ENCODE data around the gene TRANK1.
"Not testable (repeated sequence)": the region's sequence is repeated elsewhere in the genome, so short reads cannot be mapped to it uniquely, and the experiment has no call there.

TRANK1 gene

GRCh38 chr3:36944641-36945270 is at the start of gene TRANK1:
TRANK1 (minus strand) TSS chr3:36945054; CDS start chr3:36944809, 245 bp downstream.
- peak; percentile 49 to 66 for DNase-seq (ENCODE audit: low read depth in 2 of 2, low spot score in 1 of 2)

GRCh38 chr3:36993326-36994283 is 48.8 kb upstream of the TRANK1 start, which contains the start of gene MLH1:
MLH1 (plus strand) TSS chr3:36993518; CDS start chr3:36993548, 30 bp downstream.
- peak; percentile 86 to 90 for DNase-seq (ENCODE audit: low read depth in 2 of 2, low spot score in 1 of 2)

GRCh38 chr3:36992806-36993325 is 48.0 kb upstream of the TRANK1 start, which contains the start of gene EPM2AIP1:
EPM2AIP1 (minus strand) TSS chr3:36993131; CDS start chr3:36993077, 54 bp downstream.
- peak; percentile 72 to 97 for DNase-seq (ENCODE audit: low read depth in 2 of 2, low spot score in 1 of 2)

DNA sequence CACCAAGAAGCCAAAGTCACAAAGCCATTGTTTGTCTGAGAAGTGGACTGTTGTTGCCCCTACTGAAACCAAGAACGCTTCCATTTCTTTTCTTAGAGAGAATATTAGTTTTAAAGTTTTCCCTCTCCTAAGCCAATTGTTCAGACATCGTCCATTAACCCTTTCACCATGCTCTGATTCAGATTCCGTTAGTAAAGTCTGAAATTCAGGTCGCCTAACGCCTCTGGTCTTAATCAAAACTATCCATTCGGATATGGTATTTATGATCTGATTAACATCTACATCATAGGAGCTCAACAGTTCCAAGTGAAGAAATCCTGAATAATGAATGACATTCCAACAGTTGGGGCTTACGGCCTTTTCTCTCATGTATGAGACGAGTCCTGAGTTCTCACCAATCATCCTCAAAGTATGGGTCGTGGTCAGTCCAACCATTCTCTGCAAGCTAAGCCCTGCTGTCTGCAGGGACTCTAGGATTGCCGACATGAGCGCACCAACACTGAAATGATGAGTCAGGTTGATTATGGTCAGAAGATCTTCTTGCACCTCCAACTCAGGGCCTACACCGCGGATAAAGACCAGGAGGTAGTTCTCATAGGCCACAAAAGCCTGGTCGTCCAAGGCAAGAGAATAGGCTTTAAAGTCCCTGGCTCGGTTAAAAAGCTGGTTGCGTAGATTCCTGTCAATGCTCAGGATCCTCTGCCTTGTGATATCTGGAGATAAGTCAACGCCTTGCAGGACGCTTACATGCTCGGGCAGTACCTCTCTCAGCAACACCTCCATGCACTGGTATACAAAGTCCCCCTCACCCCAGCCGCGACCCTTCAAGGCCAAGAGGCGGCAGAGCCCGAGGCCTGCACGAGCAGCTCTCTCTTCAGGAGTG is 47.3 kb upstream of the TRANK1 start:
- DNase-seq (ENCODE audit: low read depth in 2 of 2, low spot score in 1 of 2): no peak

- no peak for DNase-seq (ENCODE audit: low read depth in 2 of 2, low spot score in 1 of 2)
Measured at GRCh38 chr3:36991147-36991546, 46.3 kb upstream of the TRANK1 start.

DNA sequence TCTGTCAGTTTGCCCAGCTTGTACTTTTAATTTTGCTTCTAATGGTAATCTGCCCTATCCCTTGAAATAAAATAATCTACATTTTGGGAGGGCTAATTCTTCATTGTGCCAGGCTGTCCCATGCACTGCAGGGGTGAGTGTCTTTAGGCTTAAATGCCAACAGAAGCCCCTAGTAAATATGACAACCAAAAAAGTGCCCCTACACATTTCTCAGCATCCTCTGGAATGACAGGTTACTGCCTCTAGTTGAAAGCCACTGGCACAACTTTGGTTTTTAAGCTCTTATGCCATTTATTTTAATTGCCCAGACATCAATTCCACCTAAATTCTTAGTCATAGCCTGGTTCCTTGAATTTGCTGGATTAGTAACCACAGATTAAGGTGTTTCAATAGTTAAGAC is 44.7 kb upstream of the TRANK1 start:
- DNase-seq (ENCODE audit: low read depth in 2 of 2, low spot score in 1 of 2): no peak

DNA sequence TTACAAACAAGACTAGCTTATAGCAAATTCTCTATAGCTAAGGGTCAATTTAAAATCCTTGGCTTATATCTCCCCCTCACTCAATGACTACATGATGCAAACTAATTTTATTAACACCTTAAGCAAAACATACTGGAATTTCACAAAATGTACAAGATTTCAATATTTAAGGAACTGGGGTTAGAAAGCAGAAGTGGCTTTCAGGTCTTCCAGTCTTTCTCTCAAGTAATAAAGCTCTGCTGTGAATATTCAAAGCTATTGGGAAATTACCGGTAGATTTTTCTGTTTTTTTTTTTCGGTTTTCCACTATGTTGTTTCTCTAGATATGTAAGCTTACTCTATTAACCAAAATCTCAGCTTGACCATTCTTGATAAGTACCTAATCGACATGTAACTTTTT is 44.2 kb upstream of the TRANK1 start:
- DNase-seq (ENCODE audit: low read depth in 2 of 2, low spot score in 1 of 2): no peak

- no peak for DNase-seq (ENCODE audit: low read depth in 2 of 2, low spot score in 1 of 2)
Measured at GRCh38 chr3:36988356-36988755, 43.5 kb upstream of the TRANK1 start.

GRCh38 chr3:36981006-36981405 is 36.2 kb upstream of the TRANK1 start:
- no peak for DNase-seq (ENCODE audit: low read depth in 2 of 2, low spot score in 1 of 2)

DNA sequence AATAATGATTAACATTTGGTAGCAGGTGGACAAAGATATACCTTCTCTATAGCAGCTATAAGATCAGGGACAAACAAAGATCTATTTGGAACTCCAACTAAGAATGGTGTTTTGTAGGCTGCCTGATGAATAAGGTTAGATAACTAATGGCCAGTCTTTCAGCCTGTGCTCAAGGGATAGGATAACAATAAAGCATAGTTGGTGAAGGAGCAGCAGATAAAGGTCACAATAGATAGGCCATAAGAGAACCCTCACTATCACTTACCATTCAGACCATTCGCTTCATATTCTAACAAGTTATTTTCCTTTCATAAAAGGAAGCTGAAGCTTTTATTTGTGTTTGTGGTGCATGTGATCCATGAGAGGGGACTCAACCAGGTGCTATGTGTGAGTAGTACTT is 28.3 kb upstream of the TRANK1 start:
- DNase-seq (ENCODE audit: low read depth in 2 of 2, low spot score in 1 of 2): no peak

GRCh38 chr3:36972163-36972562 is 27.3 kb upstream of the TRANK1 start:
- DNase-seq (ENCODE audit: low read depth in 2 of 2, low spot score in 1 of 2): no peak

- DNase-seq (ENCODE audit: low read depth in 2 of 2, low spot score in 1 of 2): no peak
Measured at GRCh38 chr3:36969540-36970432, 24.9 kb upstream of the TRANK1 start.

- DNase-seq (ENCODE audit: low read depth in 2 of 2, low spot score in 1 of 2): no peak
Measured at GRCh38 chr3:36969085-36969484, 24.2 kb upstream of the TRANK1 start.

DNA sequence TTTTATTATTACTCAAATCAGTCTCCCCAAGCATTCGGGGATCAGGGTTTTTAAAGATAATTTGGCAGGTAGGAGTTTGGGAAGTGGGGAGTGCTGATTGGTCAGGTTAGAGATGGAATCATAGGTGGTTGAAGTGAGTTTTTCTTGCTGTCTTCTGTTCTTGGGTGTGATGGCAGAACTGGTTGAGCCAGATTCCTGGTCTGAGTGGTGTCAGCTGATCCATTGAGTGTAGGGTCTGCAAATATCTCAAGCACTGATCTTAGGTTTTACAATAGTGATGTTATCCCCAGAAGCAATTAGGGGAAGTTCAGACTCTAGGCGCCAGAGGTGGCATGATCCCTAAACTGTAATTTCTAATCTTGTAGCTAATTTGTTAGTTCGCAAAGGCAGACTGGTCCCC is 20.6 kb upstream of the TRANK1 start:
- DNase-seq (ENCODE audit: low read depth in 2 of 2, low spot score in 1 of 2): no peak

DNA sequence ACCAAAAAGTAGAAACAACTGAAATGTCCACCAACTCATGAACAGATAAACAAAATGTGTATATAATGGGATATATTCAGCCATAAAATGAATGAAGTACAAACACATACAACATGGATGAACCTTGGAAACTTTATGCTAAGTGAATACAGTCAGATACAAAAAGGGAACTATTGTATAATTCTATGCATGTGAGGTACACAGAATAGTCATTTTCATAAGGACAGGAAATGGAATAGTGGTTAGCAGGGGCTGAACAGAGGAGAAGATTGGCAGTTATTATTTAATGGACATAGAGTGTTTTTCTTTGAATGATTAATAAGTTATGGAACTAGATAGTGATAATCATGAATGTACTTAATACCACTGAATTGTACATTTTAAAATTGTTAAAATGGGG is 20.0 kb upstream of the TRANK1 start:
- no peak for DNase-seq (ENCODE audit: low read depth in 2 of 2, low spot score in 1 of 2)

GRCh38 chr3:36964331-36964730 is 19.5 kb upstream of the TRANK1 start:
- DNase-seq (ENCODE audit: low read depth in 2 of 2, low spot score in 1 of 2): no peak

GRCh38 chr3:36963008-36963407 is 18.2 kb upstream of the TRANK1 start:
- not testable (repeated sequence) for DNase-seq (ENCODE audit: low read depth in 2 of 2, low spot score in 1 of 2)

GRCh38 chr3:36960502-36960901 is 15.6 kb upstream of the TRANK1 start:
- DNase-seq (ENCODE audit: low read depth in 2 of 2, low spot score in 1 of 2): no peak

DNA sequence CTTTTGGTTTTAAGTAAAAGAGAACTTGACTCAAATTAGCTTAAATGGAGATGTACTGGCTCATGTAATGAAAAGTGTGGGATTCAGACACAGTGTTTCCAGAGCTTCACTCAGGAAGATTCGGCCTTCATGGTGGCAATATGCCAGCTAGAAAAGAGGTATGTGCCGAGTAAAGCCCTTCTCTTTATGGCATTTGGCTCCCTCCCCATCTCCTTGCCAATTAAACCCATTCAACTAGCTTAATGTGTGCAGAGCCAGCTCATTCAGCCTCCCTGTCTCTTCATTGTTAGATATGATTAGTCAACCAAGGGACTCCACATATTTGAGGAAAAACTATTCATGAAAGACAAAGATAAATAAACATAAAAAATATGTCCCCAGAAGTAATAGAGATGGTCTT is 15.0 kb upstream of the TRANK1 start:
- no peak for DNase-seq (ENCODE audit: low read depth in 2 of 2, low spot score in 1 of 2)
